ENCODE results near the gene KCNT2. TPM values are rescaled to one million over a fixed set of nuclear protein-coding genes. Genes with fewer than 3 reads are reported as not detected.
A peak's percentile ranks its signal among the peaks of the same experiment; 100 is the strongest.

The KCNT2 gene
- total RNA-seq, 4 donors from 2014 or later: 6.5 to 25.1 (median 10.0) TPM

GRCh38 chr1:196181594-196181878 lies 426.7 kb downstream of the KCNT2 start:
- H3K27ac ChIP-seq: no peak overlapping the region
- no peaks in the 10 kb centered on the region for H3K27me3 ChIP-seq
- TF ChIP-seq EP300 (IDR thresholded peaks at IDR 0.05): no peak
- no peak for TF ChIP-seq POLR2AphosphoS5 (IDR thresholded peaks at IDR 0.05)
- TF ChIP-seq, protein P1, sequence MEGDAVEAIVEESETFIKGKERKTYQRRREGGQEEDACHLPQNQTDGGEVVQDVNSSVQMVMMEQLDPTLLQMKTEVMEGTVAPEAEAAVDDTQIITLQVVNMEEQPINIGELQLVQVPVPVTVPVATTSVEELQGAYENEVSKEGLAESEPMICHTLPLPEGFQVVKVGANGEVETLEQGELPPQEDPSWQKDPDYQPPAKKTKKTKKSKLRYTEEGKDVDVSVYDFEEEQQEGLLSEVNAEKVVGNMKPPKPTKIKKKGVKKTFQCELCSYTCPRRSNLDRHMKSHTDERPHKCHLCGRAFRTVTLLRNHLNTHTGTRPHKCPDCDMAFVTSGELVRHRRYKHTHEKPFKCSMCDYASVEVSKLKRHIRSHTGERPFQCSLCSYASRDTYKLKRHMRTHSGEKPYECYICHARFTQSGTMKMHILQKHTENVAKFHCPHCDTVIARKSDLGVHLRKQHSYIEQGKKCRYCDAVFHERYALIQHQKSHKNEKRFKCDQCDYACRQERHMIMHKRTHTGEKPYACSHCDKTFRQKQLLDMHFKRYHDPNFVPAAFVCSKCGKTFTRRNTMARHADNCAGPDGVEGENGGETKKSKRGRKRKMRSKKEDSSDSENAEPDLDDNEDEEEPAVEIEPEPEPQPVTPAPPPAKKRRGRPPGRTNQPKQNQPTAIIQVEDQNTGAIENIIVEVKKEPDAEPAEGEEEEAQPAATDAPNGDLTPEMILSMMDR (IDR thresholded peaks at IDR 0.05): no peak
- no peak for TF ChIP-seq POLR2A (IDR thresholded peaks at IDR 0.05)
- no peak overlapping the region for H3K4me3 ChIP-seq
- H3K36me3 ChIP-seq: no peaks in the 10 kb centered on the region
- no peaks in the 10 kb centered on the region for H3K4me1 ChIP-seq
- ATAC-seq: peak; percentile 25
- H3K9me3 ChIP-seq: no peaks in the 10 kb centered on the region

GRCh38 chr1:196180847-196181593 lies 427.2 kb downstream of the KCNT2 start:
- Histone ChIP-seq H3K27ac (no peak overlapping the region), H3K36me3 (no peaks in the 10 kb centered on the region), H3K4me1 (no peaks in the 10 kb centered on the region), H3K4me3 (no peak overlapping the region), H3K9me3 (no peaks in the 10 kb centered on the region), H3K27me3 (no peaks in the 10 kb centered on the region)
- no peak for ATAC-seq
- WGBS, 2 donors (ENCODE audit: low coverage in 1 of 2): 0% methylated on average over 1 of the region's 1 CpG
- TF ChIP-seq EP300 (IDR thresholded peaks at IDR 0.05) (no peak), POLR2A (IDR thresholded peaks at IDR 0.05) (no peak), POLR2AphosphoS5 (IDR thresholded peaks at IDR 0.05) (no peak)
- TF ChIP-seq, protein P1 (IDR thresholded peaks at IDR 0.05): no peak

- no peaks in the 10 kb centered on the region for H3K36me3 ChIP-seq
- no peak overlapping the region for H3K27ac ChIP-seq
- H3K9me3 ChIP-seq: no peaks in the 10 kb centered on the region
- WGBS, 2 donors (ENCODE audit: low coverage in 1 of 2): 9 to 34% methylated on average over 3 of the region's 3 CpGs
- TF ChIP-seq POLR2A (IDR thresholded peaks at IDR 0.05) (no peak), POLR2AphosphoS5 (IDR thresholded peaks at IDR 0.05) (no peak), EP300 (IDR thresholded peaks at IDR 0.05) (no peak)
- TF ChIP-seq, protein P1 (IDR thresholded peaks at IDR 0.05): no peak
- H3K4me3 ChIP-seq: no peak overlapping the region
- ATAC-seq: no peak
- H3K27me3 ChIP-seq: no peaks in the 10 kb centered on the region
- no peaks in the 10 kb centered on the region for H3K4me1 ChIP-seq
These were observed 430.1 kb downstream of the KCNT2 start for GRCh38 chr1:196178083-196178635.

Small RNAs within 50 kb of the gene (small RNA-seq; reads per million reads assigned to genes)
- gene MIR4735: 0 reads per million in 4 donors

Other genes starting within 250 kb of the KCNT2 start
- gene CFH, start 43.6 kb upstream of the KCNT2 start, total RNA-seq: 100 to 1,000 TPM in 1 of 4 donors, 10 to 100 TPM in 3; 35.7 to 111 (median 60.9) TPM
- gene CFHR3, start 166.4 kb upstream of the KCNT2 start, total RNA-seq: under 1 TPM in 1 of 4 donors, not detected in 3; 0.25 TPM
- gene CFHR1, start 211.3 kb upstream of the KCNT2 start, total RNA-seq: 1 to 10 TPM in 1 of 4 donors, not detected in 3; 1.3 TPM

Measured in gastroesophageal sphincter (tissue), 4 donors.